Erythroblast (primary cell): ENCODE data around the gene HOXB5.

ENCODE experiments used
- GATA1 ChIP-seq: IDR thresholded peaks from 2 replicates; pipeline ENCODE4 v1.6.1; 2011; ENCODE audit warnings: low read depth, mild to moderate bottlenecking, control low read depth, low read length, moderate library complexity
- POLR2A ChIP-seq: IDR thresholded peaks from 2 replicates; pipeline ENCODE4 v1.6.1; 2011; ENCODE audit warnings: mild to moderate bottlenecking, low read length

DNA sequence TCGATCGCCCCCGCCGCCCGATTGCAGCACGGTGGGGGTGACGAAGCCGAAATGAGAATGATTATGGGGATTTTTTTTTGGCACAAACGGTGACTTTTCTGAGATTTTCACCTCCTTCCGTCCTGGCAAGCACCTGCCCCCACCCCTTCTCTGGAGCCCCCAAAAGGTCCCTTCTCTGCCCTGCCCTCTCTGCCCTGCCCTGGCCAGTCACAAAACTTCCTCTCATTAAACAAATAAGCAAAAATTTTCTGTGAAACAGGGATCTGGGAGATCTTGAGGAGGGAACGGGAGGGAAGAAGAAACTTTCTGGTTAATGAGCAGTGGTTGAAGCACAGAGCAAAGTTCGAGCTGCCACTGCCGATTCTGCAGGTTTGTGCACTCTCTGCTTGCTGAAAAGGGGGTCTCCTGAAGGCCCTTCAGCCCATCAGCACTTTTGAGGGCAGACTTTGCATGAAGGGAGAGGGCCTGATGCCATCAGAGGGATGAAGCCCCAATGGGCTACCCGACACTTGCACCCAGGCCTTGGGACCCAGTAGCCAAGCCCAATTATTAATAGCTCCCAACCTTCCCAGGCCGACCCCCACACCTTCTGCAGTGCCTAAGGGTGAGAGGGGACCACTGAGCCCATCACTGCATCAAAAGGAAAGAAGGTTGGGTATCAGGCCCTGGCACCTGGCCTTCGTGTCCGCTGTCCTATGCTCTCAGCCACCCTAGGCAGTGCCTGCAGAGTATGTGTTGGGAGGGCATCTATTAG is 22.6 kb upstream of the HOXB5 start:
- TF ChIP-seq POLR2A (no peak), GATA1 (no peak)
